Right kidney (tissue), 1 donor: ENCODE measurements around the gene JAML.
"Not testable (repeated sequence)": the region's sequence is repeated elsewhere in the genome, so short reads cannot be mapped to it uniquely, and the experiment has no call there.

Source experiments
- DNase-seq: peaks from one replicate; pipeline ENCODE4 v3.0.0-alpha.2; 2016

The JAML gene

GRCh38 chr11:118194835-118195627 lies 29.8 kb downstream of the JAML start:
- DNase-seq = peak; percentile 35

DNA sequence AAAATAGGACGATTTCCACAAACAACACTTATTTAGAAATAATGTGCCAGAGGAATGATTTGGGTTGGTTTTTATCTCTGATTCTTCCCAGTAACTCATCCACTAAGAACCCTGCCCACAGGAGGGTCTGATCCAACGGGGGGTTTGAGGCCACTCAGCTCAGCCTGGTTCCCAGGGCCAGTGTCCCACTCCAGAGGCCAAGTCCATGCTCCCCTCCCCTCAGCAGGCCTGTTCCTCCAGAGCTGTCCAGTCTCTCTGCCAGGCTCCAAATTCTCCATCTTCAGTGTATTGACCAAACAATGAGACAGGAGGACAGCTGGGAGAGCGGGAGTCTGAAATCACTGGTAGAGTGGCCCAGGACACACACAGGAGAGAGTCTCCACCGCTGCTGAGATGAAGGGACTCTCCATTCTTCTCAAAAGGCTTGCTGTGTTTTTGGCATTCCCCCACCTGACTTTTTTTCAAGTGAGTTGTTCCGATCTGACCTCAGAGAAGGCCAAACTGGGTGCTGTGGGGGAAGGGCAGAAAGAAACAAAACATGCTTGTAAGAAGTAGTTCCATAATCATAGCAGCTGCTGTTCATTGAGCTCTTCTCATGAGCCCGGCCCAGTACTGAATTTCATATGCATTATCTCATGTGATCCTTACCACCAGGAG lies 30.8 kb downstream of the JAML start:
- no peak for DNase-seq

DNA sequence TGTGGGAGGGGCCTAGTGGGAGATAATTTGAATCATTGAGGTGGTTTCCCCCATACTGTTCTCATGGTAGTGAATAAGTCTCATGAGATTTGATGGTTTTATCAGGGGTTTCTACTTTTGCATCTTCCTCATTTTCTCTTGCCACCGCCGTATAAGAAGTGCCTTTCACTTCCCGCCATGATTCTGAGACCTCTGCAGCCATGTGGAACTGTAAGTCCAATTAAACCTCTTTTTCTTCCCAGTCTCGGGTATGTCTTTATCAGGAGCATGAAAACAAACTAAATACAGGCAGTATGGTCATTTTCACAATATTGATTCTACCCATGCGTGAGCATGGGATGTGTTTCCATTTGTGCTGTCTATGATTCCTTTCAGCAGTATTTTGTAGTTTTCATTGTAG lies 32.0 kb downstream of the JAML start:
- not testable (repeated sequence) for DNase-seq

DNA sequence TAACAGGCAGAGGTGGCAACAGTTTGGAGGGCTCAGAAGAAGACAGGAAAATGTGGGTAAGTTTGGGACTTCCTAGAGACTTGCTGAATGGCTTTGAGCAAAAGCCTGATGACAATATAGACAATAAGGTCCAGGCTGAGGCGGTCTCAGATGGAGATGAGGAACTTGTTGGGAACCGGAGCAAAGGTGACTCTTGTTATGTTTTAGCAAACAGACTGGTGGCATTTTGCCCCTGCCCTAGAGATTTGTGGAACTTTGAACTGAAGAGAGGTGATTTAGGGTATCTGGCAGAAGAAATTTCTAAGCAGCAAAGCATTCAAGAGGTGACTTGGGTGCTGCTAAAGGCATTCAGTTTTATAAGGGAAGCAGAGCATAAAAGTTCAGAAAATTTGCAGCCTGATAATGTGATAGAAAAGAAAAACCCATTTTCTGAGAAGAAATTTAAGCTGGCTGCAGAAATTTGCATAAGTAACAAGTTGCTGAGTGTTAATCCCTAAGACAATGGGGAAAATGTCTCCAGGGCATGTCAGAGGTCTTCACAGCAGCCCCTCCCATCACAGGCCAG lies 33.8 kb downstream of the JAML start:
- DNase-seq = not testable (repeated sequence)

DNA sequence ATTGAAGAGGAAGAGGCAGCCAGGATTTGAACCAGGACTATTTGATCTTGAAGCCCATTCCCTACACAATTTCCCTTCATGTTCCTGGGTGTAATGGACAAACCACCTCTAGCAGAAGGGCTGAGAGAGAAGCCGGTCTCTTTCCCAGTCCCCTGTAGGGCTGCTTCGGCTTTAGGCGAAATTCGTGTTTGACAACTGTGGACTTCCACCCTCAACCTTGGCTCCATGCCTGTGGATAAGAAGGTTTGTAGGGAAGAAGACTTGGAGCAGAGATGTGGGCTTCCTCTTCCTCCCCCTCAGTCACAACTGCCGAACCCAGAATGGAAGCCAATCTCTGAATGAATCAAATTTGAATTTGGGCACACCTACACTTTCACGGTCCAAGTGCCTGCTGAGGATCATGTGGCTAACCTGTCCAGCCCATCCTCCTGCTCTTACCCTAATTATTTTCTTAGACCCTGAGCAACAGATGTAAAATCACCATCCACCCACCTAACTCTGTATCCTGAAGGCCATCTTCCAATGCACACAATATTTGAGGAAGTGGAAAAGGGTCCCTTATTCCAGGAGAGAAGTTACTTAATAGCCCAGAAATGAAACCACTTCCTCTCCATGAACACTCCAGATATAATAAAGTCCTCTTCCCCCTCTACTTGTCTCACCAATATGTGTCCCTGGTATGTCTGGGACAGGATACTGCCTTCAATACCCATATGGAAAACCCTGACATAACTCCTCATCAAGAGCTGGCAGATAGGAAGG lies 38.3 kb downstream of the JAML start:
- DNase-seq = no peak

DNA sequence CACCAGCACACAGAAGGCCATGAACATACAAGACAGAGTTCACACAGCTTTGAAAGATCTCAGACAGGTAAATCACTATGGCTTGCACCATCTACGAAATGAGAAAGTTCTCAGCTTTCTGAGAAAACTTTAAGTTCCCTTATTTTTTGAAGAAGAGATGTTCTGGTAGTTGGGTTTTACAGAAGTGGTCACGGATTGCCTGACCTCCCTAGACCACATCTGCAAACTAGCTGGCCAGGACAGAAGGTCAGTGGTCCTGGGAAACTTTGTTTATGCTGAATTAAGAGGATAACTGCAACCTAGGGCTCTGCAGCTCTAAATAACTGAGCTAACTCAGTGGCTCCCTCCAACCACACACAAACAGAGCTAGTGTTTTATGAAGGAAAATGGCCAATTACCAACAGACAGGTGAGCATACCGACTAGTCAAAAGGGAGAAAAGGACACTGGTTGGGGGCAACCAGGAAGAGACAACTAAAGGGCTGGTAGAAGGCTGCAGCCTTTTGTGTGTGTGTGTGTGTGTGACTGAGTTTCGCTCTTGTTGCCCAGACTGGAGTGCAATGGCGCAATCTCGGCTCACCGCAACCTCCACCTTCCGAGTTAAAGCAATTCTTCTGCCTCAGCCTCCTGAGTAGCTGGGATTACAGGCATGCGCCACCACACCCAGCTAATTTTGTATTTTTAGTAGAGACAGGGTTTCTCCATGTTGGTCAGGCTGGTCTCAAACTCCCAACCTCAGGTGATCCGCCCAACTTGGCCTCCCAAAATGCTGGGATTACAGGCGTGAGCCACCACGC lies 39.8 kb downstream of the JAML start:
- no peak for DNase-seq

DNA sequence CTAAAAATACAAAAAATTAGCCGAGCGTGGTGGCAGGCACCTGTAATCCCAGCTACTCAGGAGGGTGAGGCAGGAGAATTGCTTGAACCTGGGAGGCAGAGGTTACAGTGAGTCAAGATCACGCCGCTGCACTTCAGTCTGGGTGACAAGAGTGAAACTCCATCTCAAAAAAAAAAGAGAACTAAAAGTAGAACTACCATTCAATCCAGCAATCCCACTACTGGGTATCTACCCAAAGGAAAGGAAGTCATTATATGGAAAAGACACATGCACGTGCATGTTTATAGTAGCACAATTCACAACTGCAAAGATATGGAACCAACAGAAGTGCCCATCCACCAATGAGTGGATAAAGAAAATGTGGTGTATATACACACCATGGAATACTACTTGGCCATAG lies 41.1 kb downstream of the JAML start:
- not testable (repeated sequence) for DNase-seq

- peak; percentile 61 for DNase-seq
Measured at GRCh38 chr11:118180300-118180703, 44.5 kb downstream of the JAML start.

DNA sequence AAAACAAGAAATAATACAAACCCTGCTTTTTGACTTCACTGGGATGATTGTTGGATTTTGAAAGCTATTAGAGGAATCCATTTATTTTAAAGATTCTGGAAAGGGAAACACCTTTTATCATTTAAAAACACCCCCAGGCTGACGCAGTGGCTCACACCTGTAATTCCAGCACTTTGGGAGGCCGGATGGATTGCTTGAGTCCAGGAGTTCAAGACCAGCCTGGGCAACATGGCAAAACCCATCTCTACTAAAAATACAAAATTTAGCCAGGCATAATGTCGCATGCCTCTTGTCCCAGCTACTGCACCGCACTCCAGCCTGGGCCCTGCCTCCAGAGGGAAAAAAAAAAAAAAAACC lies 48.1 kb downstream of the JAML start:
- no peak for DNase-seq

GRCh38 chr11:118175993-118176777 lies 48.6 kb downstream of the JAML start, which contains the start of gene SCN2B:
SCN2B (minus strand) TSS chr11:118176639; CDS start chr11:118176431, 208 bp downstream.
- peak; percentile 67 for DNase-seq

DNA sequence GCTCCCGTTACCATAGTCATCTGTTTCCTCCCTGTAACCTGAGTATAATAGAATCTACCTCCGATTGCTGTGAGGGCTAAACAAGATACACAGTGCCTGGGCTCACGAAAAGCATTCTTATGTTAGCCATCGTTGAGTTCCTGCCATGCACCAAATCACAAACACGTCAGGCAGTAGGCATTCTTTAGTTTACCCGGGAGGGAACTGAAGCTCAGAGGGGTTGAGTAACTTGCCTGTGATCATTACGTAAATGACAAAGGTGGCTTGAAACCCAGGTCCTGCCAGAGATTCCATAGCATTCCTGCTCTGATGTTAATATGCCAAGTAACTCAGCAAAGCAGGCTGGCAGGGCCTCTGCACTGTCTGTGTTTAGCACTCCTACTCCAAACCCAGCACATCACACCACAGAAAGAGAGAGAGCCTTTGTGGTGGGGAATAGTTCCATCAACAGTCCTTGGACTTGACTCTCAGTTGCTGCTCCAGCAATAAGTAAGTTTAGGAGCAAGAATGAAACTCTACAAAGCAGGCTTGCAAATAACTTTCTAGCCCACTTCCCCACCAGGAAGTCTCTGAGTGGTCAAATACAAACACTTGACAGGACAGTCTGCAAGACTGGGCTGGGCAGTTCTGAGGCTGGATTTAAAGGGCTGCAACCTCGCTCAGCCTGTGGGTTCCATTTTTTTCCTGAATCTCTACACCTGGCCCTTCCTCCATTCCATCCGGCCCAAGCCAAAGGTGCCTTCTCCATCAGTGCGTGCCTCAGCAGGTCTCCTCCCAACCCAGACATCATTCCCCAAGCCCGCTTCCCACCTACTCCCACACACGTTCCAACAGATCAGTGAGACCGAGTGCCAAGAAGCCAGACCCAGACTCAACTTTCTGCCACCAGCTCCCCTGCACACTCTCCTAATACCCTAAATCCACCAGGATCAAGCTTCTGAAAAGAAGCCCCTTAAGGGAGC lies 49.5 kb downstream of the JAML start:
- DNase-seq = no peak

DNA sequence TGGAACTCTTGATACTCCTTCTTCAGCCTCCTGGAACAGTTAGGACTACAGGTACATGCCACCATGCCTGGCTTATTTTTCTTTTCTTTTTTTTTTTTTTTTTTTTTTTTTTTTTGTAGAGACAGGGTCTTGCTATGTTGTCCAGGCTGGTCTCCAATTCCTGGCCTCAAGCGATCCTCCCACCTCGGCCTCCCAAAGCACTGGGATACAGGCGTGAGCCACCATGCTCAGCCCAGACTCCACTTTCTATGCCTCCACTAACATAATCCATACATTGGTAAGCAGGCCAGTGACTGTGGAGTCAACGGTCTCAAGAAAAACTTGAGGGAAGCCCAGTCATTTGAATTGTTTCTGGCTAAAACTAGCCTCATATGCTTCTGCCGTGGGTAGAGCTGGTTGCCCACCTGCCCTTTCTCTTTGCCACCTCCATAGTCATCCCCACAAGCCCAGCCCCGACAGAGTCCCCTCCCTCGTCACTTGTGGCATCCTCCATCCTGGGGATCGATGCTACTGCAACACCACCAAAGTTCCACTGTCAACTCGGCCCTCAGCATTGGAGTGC lies 50.7 kb downstream of the JAML start:
- DNase-seq = no peak

- no peak for DNase-seq
Measured at GRCh38 chr11:118172356-118172755, 52.5 kb downstream of the JAML start.

- DNase-seq = peak; percentile 67
Measured at GRCh38 chr11:118171269-118172062, 53.3 kb downstream of the JAML start.

- DNase-seq = no peak
Measured at GRCh38 chr11:118170882-118171268, 53.9 kb downstream of the JAML start.

GRCh38 chr11:118170231-118170630 lies 54.6 kb downstream of the JAML start:
- no peak for DNase-seq

DNA sequence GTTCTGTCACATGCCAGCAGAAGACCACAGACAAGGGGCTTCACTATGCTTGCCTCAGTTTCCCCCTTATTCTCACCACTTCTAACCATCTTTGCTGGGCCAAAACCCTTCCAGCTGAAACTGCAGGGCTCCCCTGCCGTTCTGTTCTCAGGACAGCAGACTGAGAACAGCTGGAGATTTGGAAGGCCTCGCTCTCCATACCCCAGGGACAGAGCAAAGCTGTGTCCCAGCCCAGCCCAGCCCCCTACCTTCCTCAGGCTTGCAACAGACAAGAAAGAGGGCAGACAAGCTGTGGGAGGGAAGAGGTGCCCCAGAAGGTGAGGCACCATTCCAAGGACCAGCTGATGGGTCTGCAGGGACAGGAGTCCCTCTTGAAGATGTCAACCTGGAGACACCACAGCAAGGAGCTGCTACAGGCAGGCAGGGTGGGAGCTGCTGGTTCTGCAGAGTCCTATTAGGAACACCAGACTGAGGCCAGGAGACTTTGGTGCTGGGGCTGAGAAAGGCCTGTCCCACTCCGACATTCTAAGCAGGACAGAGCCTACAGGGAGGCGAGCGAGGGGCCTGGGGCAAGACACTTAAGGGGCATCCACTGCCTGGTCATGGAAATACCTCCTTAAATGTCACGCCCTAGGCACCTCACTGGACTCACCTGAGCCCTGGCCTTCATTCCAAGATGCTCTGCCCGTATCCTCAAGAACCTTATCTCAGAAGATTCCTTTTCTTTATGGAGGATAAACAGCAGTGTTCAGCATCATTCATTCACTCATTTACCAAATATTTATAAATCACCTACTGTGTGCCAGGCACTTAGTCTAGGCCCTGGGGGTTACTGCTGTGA lies 55.3 kb downstream of the JAML start:
- DNase-seq = no peak

GRCh38 chr11:118168751-118169150 lies 56.1 kb downstream of the JAML start:
- no peak for DNase-seq
